ENCODE results near the gene OR2T2. TPM values are rescaled to one million over a fixed set of nuclear protein-coding genes. Genes with fewer than 3 reads are reported as not detected.

OR2T2 gene
- not detected in 2 replicates for total RNA-seq

GRCh38 chr1:248445399-248445798 is at the start of gene OR2T2:
OR2T2 (plus strand) TSS chr1:248445637; CDS start chr1:248452798, 7,161 bp downstream.

GRCh38 chr1:248402748-248403147 is 42.7 kb upstream of the OR2T2 start, which contains the start of gene OR2T1:
OR2T1 (plus strand) TSS chr1:248403048; CDS start chr1:248406148, 3,100 bp downstream.

GRCh38 chr1:248473051-248473450 is 27.6 kb downstream of the OR2T2 start, which contains the start of gene OR2T3:
OR2T3 (plus strand) TSS chr1:248473351; CDS start chr1:248473351, 0 bp downstream.

GRCh38 chr1:248488289-248488688 is 42.9 kb downstream of the OR2T2 start, which contains the start of gene OR2T5:
OR2T5 (plus strand) TSS chr1:248488589; CDS start chr1:248488589, 0 bp downstream.

Other genes with a start within 250 kb of the OR2T2 start
- not detected in 2 replicates for gene OR2M3, start 248.4 kb upstream of the OR2T2 start, total RNA-seq
- gene OR2M4, start 214.2 kb upstream of the OR2T2 start, total RNA-seq, result not detected in 2 replicates
- not detected in 2 replicates for gene OR2T33, start 167.7 kb upstream of the OR2T2 start, total RNA-seq
- not detected in 2 replicates for gene OR2T12, start 142.2 kb upstream of the OR2T2 start, total RNA-seq
- gene OR2M7, start 121.1 kb upstream of the OR2T2 start, total RNA-seq, result not detected in 2 replicates
- not detected in 2 replicates for gene OR14C36, start 96.9 kb upstream of the OR2T2 start, total RNA-seq
- gene OR2T4, start 84.0 kb upstream of the OR2T2 start, total RNA-seq, result not detected in 2 replicates
- not detected in 2 replicates for gene OR2T6, start 69.9 kb upstream of the OR2T2 start, total RNA-seq
- not detected in 2 replicates for gene OR2T1, start 42.6 kb upstream of the OR2T2 start, total RNA-seq
- gene OR2T3, start 27.7 kb downstream of the OR2T2 start, total RNA-seq, result not detected in 2 replicates
- gene OR2T5, start 43.0 kb downstream of the OR2T2 start, total RNA-seq, result not detected in 2 replicates
- gene OR2G6, start 62.4 kb downstream of the OR2T2 start, total RNA-seq, result not detected in 2 replicates
- not detected in 2 replicates for gene OR2T29, start 117.1 kb downstream of the OR2T2 start, total RNA-seq
- gene OR2T34, start 129.1 kb downstream of the OR2T2 start, total RNA-seq, result not detected in 2 replicates
- not detected in 2 replicates for gene OR2T10, start 152.1 kb downstream of the OR2T2 start, total RNA-seq
- not detected in 2 replicates for gene OR2T11, start 189.5 kb downstream of the OR2T2 start, total RNA-seq
- not detected in 2 replicates for gene OR2T35, start 199.6 kb downstream of the OR2T2 start, total RNA-seq
- not detected in 2 replicates for gene OR2T27, start 209.9 kb downstream of the OR2T2 start, total RNA-seq

Measured in regular cardiac myocyte (primary cell).